DMS53 treated with DMSO at 0.1 percent for 48 hours (cell line): ENCODE results near the gene ADCY3.

Experiments
- DNase-seq: peaks from one replicate; lab custom pipeline; 2025; ENCODE audit not compliant: unreplicated experiment; lab: John Stamatoyannopoulos, UW

ADCY3 gene

GRCh38 chr2:24875901-24876300, 44.1 kb downstream of the ADCY3 start:
- no peak for DNase-seq

DNA sequence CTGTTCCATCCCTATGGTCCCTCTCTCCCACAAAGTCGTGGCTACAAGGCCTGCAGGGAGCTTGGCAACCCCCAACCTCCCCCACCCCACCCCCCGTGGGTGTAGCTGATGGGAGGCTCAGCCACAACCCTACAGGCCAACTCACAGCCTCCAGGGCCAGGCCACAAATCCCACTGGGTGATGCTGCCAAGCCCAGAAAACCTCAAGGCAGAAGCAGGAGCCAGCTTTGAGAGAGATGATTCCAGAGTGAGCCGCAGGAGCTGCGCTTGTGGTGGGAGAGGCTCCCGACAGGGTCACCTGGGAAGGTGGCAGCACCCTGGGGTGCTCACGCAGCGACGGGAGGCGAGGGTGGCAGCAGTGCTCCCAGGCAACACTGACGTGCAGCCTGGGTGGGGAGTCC, 44.8 kb downstream of the ADCY3 start:
- DNase-seq = no peak

DNA sequence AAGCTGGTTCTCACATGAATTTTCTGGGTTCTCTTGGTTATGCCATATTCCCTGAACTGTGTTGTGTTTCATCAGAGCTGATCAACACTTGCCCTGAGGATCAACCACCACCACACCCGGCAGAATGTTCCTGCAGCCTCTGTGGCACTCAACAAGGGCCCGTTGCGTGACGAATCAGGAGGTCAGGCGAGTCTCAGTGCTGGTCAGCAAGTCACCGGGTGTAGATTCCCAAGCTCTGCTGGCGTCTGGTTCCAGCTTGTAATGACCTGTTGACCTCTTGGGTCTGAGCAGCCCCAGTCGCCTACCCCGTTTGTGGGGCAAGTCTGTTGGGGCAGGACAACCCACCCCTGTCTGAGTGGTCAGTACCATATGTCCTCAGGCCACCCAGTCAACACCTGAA, 46.0 kb downstream of the ADCY3 start:
- DNase-seq = no peak

DNA sequence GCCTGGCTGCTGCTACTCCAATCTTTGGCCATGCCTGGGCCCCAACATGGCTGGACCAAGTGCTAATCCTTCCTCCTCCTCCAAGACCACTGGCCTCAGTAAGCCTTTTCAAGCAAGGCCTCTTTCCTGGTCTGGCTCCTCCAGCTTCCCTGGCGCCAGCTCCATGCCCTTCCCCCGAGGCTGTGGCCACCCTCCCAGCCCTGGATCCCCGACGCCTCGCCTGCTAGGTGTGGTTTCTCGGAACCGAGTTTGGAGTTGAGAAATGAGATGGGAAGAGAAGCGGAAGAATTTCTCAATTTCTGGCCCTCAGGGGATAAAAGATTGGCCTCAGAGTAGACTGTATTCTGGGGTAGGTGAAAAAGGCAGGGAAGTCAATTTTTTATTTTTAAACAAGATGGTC, 46.4 kb downstream of the ADCY3 start:
- DNase-seq = no peak

DNA sequence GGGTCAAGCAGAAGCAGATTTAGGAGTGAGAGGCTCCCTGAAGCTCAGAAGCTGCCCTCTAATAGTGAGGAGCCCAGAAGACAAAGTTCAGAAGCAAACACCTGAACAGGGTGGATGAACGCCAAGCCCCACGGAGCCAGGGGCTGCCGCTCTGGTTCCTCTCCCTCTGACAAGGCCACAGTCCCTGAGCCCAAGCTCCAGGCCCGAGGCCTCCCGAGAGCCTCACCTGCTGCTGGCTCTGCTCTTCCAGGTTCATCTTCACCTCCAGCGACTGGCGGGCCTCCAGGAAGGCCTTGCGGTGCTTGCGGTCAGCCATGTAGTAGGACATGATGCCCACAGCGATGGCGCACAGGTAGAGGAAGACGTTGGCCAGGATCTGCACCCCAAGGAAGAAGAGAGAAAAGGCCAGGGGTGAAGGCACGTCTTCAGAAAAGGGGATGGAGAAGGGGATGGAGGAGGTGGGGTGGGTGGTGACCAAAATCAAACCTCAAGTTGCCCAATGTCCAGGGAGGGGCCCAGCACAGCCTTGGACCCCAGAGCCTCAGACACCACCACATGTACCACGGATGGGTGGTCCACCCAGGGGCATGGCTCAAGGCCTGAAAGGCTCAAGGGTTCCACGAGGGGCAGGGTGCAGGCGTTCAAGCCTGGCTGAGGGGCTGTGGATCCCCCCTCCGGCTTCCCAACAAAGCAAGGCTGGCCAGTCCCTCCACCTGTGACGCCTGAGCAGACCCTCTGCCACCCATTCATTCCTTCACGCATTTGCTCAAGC, 47.5 kb downstream of the ADCY3 start:
- DNase-seq = no peak

GRCh38 chr2:24871852-24872333, 48.1 kb downstream of the ADCY3 start:
- no peak for DNase-seq

GRCh38 chr2:24870891-24871705, 48.9 kb downstream of the ADCY3 start:
- no peak for DNase-seq

DNA sequence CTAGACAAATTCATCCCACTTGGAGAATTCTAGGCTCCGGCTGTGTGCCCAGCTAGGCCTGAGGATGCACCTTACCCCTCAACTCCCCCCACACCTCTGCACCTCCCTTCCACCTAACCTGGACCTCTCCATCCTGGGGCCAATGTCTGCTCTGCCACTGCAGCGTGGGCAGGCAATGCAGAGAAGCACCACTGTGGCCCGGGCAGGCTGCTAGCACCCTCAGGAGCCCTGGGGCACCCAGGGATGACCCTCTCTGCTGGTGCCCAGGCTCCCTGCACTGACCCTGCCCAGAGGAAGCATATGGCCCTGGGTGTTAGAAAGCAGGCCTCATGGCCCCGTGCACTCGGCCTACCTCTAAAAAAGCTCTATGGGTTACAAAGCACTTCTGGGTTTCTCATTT, 49.6 kb downstream of the ADCY3 start:
- no peak for DNase-seq

DNA sequence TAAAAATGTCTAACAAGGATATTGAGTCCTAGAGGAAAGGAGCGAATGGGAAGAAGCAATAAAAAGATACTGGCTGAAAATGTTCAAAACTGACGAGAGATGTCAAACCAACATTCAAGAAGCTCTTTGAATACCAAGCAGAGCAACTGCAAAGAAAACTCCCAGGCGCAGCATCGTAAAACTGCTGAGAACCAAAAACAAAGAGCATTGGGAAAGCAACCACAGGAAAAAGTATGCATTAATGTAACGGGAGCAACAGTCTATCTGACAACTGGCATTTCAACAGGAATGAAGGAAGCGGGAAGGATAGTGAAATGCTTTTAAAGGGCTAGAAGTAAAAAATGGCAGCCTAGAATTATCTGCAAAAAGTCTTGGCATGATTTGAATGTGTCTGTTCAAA, 53.1 kb downstream of the ADCY3 start:
- DNase-seq = no peak

- DNase-seq = no peak
Observed at GRCh38 chr2:24863641-24864040, 56.4 kb downstream of the ADCY3 start.

DNA sequence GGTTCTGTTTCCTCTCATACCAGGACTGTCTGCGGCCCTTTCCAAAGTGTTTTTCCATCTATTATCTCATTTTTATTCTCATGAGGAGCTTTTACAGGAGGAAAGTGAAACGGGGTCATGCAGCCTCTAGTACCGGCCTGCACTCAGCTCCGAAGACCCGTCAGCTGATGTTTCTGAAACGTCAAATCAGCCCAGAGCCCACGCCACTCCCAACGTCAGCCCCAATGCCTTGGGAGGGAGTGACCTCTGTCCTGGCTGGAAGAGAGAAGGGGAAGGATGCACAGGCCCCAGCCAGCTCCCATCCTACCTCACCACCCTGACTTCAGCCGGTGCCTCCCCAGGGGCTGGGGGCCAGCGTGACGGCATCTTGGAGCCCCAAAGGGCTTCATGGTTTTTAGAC, 58.5 kb downstream of the ADCY3 start:
- no peak for DNase-seq

GRCh38 chr2:24860631-24861030, 59.4 kb downstream of the ADCY3 start:
- no peak for DNase-seq

DNA sequence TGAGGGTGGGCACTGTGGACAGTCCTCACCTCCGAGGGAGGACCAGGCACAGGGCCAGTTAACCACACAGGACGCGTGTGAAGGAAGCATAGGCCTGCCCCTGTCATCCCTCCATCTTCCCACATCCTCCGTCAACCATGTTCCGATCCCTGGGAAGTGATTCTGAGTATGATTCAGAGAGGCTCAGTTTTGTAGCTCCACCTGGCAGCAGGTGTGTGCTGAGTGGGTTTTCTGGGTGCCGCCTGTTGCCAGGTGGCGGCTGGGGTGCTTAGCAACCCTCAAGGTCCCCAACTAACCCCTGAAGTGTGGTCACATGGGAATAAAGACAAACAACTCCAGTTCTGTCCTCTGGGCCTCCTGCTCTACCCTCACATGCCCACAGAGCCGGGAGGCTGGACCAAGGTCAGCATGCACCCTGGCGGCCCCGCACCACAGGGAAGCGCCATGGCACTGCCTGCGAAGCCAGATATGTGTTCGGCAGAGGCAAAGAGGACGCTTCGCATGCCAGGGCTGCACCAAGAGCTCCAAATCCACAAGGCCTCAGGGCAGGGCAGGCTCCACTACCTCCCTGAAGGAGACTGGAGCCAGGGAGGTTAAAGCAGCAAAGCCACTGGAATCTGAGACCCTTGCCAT, 60.0 kb downstream of the ADCY3 start:
- DNase-seq = no peak

DNA sequence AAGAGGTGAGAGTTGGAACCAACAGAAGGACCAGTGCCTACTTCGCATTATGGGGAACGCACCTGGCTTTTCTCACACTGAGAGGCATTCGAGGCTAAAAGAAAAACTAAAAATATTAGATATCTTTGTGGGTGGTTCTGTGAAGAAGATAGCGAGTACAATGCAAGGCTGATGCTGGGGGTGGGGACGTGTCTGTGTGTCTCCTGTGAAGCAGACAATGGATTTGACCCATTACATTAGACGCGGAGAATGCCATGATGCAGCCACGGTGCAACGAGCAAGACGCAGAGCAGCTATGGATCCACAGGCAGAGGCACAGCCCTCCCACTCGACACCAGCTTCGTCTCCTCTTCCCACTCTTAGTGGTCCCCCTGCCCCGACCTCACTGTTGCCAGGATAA, 61.0 kb downstream of the ADCY3 start:
- DNase-seq = no peak

DNA sequence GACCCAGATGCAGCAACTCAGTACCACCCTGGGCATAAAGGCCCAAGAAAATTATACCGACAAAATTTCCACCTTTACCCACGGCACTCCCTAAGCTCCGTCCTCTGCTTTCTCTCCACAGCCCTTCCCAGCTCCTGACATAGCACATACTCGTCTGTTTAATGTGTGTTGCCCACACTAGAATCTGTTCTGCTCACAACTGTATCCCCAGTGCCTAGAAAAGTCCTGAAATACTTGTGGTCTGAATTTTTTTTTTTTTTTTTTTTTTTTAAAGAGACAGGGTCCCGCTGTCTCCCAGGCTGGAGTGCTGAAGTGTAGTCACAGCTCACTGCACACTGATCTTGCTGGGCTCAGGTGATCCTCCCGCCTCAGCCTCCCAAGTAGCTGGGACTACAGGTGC, 62.3 kb downstream of the ADCY3 start:
- DNase-seq = no peak

DNA sequence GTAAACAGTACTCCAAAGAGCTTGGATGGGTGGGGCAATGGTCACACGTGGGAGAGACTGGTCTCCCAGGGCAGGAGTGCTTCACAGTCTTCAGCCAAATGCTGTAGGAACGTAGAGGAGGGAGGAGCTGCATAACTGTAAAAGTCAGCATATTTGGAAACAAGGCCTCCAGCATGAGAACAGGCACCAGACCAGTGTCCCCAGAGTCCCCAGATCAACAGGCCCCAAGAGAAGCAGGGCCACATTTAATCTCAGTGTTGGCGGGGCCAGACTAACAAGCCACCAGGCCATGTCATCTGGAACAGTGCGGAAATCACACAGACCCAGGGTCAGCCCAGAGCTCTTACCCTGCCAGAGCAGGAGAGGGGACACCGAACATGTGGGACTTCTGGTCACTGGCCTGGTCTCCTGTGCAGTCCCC, 63.2 kb downstream of the ADCY3 start:
- no peak for DNase-seq

GRCh38 chr2:24855726-24856125, 64.3 kb downstream of the ADCY3 start:
- DNase-seq = no peak

GRCh38 chr2:24855022-24855622, 64.9 kb downstream of the ADCY3 start:
- DNase-seq = no peak

DNA sequence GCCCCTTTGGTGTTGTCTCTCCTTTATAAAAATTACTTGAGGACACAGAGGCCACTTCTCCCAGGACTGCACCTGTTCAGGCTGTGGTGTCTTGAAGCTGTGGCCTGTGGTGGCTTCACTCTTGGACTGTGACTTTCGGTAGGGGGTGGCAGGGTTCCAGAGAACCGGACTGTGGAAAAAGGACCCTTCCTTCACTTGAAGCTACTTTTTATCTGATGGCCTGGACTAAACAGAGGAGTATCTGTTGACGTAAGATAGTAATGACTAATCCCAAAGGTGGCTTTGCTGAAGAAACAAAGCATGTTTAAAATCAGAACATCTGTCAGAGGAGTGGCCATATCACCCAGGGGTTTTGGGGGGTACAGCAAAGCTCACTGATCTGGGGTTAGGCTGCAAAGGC, 66.0 kb downstream of the ADCY3 start:
- no peak for DNase-seq

DNA sequence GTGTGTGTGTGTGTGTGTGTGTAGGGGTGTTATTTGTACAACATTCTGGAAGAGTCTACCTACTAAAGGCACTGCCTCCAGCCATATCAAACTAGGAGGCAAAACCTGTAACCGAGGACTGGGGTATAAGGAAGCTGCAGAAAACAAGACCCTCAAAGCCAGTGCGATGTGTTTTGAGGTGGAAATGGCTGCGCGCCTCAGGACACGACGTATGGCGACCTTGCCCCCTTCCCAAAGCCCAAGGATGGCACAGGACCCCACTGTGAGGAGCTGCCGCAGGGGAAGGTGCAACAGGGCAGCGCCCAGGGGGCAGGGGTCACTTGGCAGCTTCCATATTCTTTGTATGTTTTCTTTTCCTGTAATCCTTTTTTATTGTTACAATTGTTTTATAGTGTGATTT, 67.0 kb downstream of the ADCY3 start:
- DNase-seq = no peak

- DNase-seq = no peak
Observed at GRCh38 chr2:24852431-24853020, 67.5 kb downstream of the ADCY3 start.
